ENCODE results near the gene SPATC1L. TPM values are rescaled to one million over a fixed set of nuclear protein-coding genes. Genes with fewer than 3 reads are reported as not detected.

Gene SPATC1L
- total RNA-seq, 2 donors from 2014 or later, result 29.5 to 31.9 TPM

DNA sequence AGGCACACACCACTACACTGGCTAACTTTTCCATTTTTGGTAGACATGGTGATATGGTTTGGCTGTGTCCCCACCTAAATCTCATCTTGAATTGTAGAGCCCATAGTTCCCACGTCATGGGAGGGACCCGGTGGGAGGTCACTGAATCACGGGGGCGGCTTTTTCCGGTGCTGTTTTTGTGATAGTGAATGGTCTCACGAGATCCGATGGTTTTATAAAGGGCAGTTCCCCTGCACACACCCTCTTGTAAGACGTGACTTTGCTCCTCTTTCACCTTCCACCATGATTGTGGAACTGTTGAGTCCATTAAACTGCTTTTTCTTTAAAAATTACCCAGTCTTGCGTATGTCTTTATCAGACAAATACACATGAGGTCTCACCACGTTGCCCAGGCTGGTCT is 27.6 kb downstream of the SPATC1L start:
- no peaks in the 10 kb centered on the region for H3K9me3 ChIP-seq (ENCODE audit: control insufficient read depth, low read length)
- H3K4me3 ChIP-seq (ENCODE audit: low read length), result no peak overlapping the region
- DNase-seq, result no peak
- Mint-ChIP-seq H3K27ac (no peak overlapping the region), H3K4me3 (no peak overlapping the region), H3K27me3 (ENCODE audit: insufficient read depth) (no peaks in the 10 kb centered on the region), H3K9me3 (peaks cover 8% of the 10 kb centered on the region), H3K4me1 (peaks cover 3% of the 10 kb centered on the region), H3K36me3 (ENCODE audit: low read depth) (peaks cover 7% of the 10 kb centered on the region)
- peaks cover 9% of the 10 kb centered on the region for H3K4me1 ChIP-seq (ENCODE audit: control insufficient read depth, insufficient read depth, low read length)
- H3K9ac ChIP-seq (ENCODE audit: extremely low read depth, low read length, poor library complexity, severe bottlenecking), result no peak overlapping the region
- H3K27ac ChIP-seq (ENCODE audit: low read depth, low read length), result no peak overlapping the region
- WGBS, 2 experiments (ENCODE audit: insufficient coverage in 1 of 2, insufficient read length in 1 of 2), result 95 to 96% methylated on average over 10 of the region's 10 CpGs
- no peaks in the 10 kb centered on the region for H3K27me3 ChIP-seq (ENCODE audit: control insufficient read depth, insufficient read depth, low read length, poor library complexity, severe bottlenecking)
- TF ChIP-seq, protein P1, sequence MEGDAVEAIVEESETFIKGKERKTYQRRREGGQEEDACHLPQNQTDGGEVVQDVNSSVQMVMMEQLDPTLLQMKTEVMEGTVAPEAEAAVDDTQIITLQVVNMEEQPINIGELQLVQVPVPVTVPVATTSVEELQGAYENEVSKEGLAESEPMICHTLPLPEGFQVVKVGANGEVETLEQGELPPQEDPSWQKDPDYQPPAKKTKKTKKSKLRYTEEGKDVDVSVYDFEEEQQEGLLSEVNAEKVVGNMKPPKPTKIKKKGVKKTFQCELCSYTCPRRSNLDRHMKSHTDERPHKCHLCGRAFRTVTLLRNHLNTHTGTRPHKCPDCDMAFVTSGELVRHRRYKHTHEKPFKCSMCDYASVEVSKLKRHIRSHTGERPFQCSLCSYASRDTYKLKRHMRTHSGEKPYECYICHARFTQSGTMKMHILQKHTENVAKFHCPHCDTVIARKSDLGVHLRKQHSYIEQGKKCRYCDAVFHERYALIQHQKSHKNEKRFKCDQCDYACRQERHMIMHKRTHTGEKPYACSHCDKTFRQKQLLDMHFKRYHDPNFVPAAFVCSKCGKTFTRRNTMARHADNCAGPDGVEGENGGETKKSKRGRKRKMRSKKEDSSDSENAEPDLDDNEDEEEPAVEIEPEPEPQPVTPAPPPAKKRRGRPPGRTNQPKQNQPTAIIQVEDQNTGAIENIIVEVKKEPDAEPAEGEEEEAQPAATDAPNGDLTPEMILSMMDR (conservative IDR thresholded peaks at IDR 0.05), result no peak
- H3K36me3 ChIP-seq (ENCODE audit: control insufficient read depth, insufficient read depth, low read length), result peaks cover 6% of the 10 kb centered on the region

DNA sequence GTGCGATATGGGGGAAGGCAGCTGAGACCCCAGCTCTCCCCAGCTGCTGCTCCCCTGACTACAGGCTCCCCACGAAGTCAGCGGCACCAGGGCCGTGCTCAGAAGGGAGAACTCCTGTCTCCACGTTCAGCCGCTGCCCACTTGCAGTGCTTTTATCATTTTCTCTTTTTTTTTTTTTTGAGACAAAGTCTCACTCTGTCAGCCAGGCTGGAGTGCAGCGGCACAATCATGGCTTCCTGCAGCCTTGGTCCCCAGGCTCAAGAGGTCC is 27.9 kb downstream of the SPATC1L start:
- Mint-ChIP-seq H3K27ac (no peak overlapping the region), H3K9me3 (peaks cover 7% of the 10 kb centered on the region), H3K4me3 (no peak overlapping the region), H3K4me1 (peaks cover 3% of the 10 kb centered on the region), H3K27me3 (ENCODE audit: insufficient read depth) (no peaks in the 10 kb centered on the region), H3K36me3 (ENCODE audit: low read depth) (peaks cover 5% of the 10 kb centered on the region)
- H3K27me3 ChIP-seq (ENCODE audit: control insufficient read depth, insufficient read depth, low read length, poor library complexity, severe bottlenecking), result no peaks in the 10 kb centered on the region
- no peak overlapping the region for H3K27ac ChIP-seq (ENCODE audit: low read depth, low read length)
- H3K9ac ChIP-seq (ENCODE audit: extremely low read depth, low read length, poor library complexity, severe bottlenecking), result no peak overlapping the region
- TF ChIP-seq, protein P1 (conservative IDR thresholded peaks at IDR 0.05), result no peak
- peaks cover 3% of the 10 kb centered on the region for H3K36me3 ChIP-seq (ENCODE audit: control insufficient read depth, insufficient read depth, low read length)
- H3K9me3 ChIP-seq (ENCODE audit: control insufficient read depth, low read length), result no peaks in the 10 kb centered on the region
- no peak overlapping the region for H3K4me3 ChIP-seq (ENCODE audit: low read length)
- WGBS, 2 experiments (ENCODE audit: insufficient coverage in 1 of 2, insufficient read length in 1 of 2), result 90 to 91% methylated on average over 5 to 7 of the region's 7 CpGs
- DNase-seq, result no peak
- H3K4me1 ChIP-seq (ENCODE audit: control insufficient read depth, insufficient read depth, low read length), result peaks cover 9% of the 10 kb centered on the region

DNA sequence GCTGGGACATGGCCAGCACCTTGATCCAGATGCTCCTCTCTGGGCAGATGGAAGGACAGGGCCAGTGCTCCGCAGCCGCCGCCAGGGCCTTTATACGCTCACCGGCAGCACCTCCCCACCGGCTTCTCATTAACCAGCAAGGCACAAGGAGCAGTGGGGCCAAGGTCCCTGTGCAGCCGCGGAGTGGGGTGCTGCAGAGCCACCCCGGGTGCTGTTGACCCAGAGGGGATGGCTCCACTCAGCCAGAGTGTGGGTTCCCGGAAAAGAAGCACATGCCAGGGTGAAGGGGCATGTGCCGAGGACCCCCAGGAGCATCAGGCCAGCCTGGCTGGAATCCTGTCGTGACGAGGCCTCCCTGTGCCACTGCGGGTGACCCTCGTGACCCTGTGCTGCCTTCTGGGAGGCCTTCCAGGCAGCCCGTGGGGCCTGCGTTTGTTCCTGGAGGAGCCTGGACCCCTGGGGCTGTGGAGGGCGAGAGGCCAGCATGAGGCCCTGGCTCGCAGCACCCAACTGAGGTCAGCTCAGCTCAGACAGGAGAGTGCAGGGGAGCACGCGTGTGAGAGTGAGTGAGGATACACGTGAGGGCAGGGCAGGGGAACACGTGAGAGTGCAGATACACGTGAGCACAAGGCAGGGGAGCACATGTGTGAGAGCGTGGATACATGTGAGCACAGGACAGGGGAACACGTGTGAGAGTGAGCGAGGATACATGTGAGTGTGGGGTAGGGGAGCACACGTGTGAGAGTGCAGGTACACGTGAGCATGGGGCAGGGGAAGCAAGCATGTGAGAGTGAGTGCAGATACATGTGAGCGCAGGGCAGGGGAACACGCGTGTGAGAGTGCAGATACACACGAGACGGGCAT is 28.5 kb downstream of the SPATC1L start, which contains the start of gene FTCD:
FTCD (minus strand) TSS at position 66 of the 864 bp plus-strand sequence; CDS start at position 10, 56 bp downstream.
- Mint-ChIP-seq H3K27me3 (ENCODE audit: insufficient read depth) (no peaks in the 10 kb centered on the region), H3K36me3 (ENCODE audit: low read depth) (peaks cover 3% of the 10 kb centered on the region), H3K9me3 (peaks cover 5% of the 10 kb centered on the region), H3K27ac (no peak within 1 kb of the TSS), H3K4me3 (no peak within 1 kb of the TSS), H3K4me1 (peaks cover 3% of the 10 kb centered on the region)
- Histone ChIP-seq H3K4me3 (ENCODE audit: low read length) (no peak within 1 kb of the TSS), H3K36me3 (ENCODE audit: control insufficient read depth, insufficient read depth, low read length) (no peaks in the 10 kb centered on the region), H3K9ac (ENCODE audit: extremely low read depth, low read length, poor library complexity, severe bottlenecking) (no peak within 1 kb of the TSS), H3K27me3 (ENCODE audit: control insufficient read depth, insufficient read depth, low read length, poor library complexity, severe bottlenecking) (no peaks in the 10 kb centered on the region), H3K4me1 (ENCODE audit: control insufficient read depth, insufficient read depth, low read length) (peaks cover 9% of the 10 kb centered on the region), H3K9me3 (ENCODE audit: control insufficient read depth, low read length) (no peaks in the 10 kb centered on the region), H3K27ac (ENCODE audit: low read depth, low read length) (no peak within 1 kb of the TSS)
- DNase-seq, result no peak
- TF ChIP-seq, protein P1 (conservative IDR thresholded peaks at IDR 0.05), result no peak
- 93 to 94% methylated on average over 28 to 34 of the region's 34 CpGs for WGBS, 2 experiments (ENCODE audit: insufficient coverage in 1 of 2, insufficient read length in 1 of 2)
